Rectal smooth muscle tissue (tissue), 1 donor: ENCODE results near the gene TBC1D2B.
A peak's percentile ranks its signal among the peaks of the same experiment; 100 is the strongest.
"Not testable (repeated sequence)": the region's sequence is repeated elsewhere in the genome, so short reads cannot be mapped to it uniquely, and the experiment has no call there.

Source experiments
- H3K27ac ChIP-seq: one replicate; pipeline ENCODE4 v1.7.0; 2013; ENCODE audit warnings: low read depth, low read length, inconsistent platforms
- H3K27me3 ChIP-seq: one replicate; pipeline ENCODE4 v1.7.0; 2013; ENCODE audit warnings: low read length; ENCODE audit not compliant: control insufficient read depth, insufficient read depth
- H3K36me3 ChIP-seq: one replicate; pipeline ENCODE4 v1.7.0; 2013; ENCODE audit warnings: low read length; ENCODE audit not compliant: control insufficient read depth, insufficient read depth
- H3K4me1 ChIP-seq: one replicate; pipeline ENCODE4 v1.7.0; 2013; ENCODE audit warnings: low read length; ENCODE audit not compliant: control insufficient read depth, insufficient read depth
- H3K4me3 ChIP-seq: one replicate; pipeline ENCODE4 v1.7.0; 2013; ENCODE audit warnings: low read length
- H3K9ac ChIP-seq: one replicate; pipeline ENCODE4 v1.7.0; 2013; ENCODE audit warnings: low read length

The TBC1D2B gene

DNA sequence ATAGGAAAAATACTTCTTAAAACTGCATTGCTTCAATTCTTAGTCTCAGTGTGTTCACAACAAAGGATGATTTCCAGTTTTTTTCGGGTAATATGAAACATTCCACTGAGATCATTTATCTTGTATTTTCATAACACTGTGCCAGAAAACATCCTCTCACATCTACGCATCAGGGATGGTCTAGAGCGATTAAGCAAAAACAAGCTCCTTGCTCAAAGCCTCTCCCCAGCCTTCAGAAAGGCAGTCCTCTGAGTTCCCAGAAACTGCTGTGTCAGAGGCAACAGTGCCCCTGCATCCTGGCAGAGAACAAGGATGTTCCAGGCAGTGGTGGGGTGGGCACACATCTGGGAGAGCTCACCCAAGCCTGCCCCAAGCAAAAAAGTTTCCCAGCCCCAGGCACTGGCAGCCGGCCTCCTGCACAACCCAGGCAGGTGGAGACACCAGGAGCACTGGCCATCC lies 80.8 kb downstream of the TBC1D2B start:
- H3K36me3 ChIP-seq: peaks cover 19% of the 10 kb centered on the region
- H3K4me1 ChIP-seq: peaks cover 13% of the 10 kb centered on the region
- H3K9ac ChIP-seq, H3K27ac ChIP-seq, H3K4me3 ChIP-seq, H3K27me3 ChIP-seq: not testable (repeated sequence)

DNA sequence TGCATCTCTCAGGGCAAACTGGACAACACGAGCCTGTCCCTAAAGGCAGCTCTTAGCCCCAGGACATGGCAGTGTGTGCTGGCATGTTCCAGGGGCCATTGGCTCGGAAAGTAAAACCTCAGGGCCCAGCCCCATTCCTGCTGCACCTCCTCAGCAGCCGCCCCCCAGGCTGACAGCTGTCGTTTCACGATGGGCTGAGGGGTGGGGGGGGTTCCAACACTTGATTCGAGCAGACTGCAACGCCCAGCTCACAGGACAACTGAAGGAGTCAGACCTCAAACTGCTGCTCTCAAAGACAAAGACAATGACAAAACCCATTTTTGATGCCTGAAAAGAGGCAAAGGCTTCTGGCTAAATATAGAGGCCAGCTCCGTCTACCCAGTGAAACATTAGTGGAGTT lies 81.3 kb downstream of the TBC1D2B start:
- not testable (repeated sequence) for H3K4me3 ChIP-seq, H3K9ac ChIP-seq, H3K27me3 ChIP-seq, H3K27ac ChIP-seq
- Histone ChIP-seq H3K4me1 (peaks cover 17% of the 10 kb centered on the region), H3K36me3 (peaks cover 14% of the 10 kb centered on the region)

DNA sequence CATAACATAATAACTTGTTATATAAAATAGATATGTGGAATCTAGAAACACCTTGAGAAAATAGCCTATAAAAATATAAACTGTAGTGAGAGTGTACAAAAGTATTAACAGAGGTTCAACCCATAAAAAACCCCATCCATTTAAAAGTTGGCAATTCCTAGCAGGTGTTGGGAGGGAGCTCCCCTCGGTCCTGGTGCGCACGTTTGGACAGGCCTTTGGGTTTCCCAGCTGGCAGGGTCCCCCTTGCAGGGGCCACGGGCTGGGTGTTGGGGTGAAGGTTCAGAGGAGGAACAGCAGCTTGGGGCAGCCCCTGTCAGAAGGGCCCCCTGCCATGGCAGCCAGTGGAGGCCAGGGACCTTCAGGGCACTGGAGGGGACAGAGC lies 82.0 kb downstream of the TBC1D2B start:
- H3K4me3 ChIP-seq, H3K27ac ChIP-seq, H3K27me3 ChIP-seq, H3K9ac ChIP-seq: not testable (repeated sequence)
- peaks cover 23% of the 10 kb centered on the region for H3K4me1 ChIP-seq
- peaks cover 10% of the 10 kb centered on the region for H3K36me3 ChIP-seq

DNA sequence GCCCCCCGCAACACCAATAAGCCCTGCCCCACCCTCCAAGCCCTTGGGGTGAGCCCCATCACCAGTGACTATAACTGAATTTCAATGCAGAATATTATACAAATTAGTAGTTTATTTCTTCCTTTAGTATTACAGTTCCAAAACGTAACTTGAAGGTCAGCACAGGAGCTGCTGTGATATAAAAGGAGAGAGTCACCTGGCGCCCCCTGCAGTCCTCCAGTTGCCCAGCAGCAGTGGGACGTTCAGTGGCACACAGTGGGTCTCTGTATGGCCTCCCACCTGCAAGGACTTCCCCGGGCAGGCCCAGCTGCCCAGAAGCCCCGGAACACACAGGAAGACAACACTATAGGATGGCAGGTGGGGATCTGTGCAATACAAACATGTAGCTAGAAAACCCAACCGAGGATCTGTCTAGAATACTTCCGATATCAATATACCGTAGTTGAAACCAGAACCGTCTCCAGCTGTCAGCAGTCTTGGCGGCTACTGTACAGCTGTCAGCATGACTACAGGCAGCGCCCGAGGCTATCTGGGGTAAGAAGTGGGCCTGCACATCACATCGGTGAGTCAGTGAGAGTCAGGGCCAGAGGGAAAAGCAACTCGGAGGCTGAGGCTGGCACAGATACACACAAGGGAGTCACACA lies 82.5 kb downstream of the TBC1D2B start:
- not testable (repeated sequence) for H3K4me3 ChIP-seq, H3K27me3 ChIP-seq, H3K9ac ChIP-seq, H3K27ac ChIP-seq
- Histone ChIP-seq H3K36me3 (peaks cover 10% of the 10 kb centered on the region), H3K4me1 (peaks cover 28% of the 10 kb centered on the region)

DNA sequence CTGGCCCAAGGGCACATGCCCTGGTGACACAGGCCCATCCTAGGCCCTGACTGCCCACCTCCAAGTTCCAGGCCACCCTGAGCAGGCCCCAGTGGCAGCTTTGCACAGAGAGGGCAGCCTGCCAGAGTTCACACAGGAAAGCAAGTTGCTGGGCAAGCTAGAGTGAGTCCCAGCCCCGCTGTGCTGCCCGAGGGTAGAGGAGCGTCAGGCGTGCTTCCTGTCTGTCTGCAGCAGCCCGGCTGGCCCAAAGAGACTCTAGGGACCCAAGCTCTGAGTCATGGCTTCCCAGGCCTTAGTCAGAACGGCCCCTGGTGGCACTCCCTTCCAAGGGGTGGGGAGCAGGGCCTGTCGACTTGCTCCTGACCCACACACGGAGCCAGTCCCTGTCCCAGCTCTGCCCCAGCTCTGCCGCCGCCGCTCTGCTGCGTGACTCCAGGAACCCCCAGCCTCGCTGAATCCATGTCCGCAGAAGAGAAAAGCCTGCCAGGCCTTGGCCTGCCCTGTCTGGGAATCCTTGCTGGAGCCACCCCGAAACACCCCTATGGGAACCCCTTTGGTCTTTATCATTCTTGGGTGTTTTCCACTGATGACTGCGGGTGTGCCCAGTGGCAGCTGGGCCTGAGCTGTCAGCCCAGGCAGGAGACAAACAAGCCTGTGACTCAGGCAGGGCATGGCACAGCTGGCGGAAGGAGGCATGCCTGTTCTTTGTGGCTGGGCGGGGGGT lies 83.4 kb downstream of the TBC1D2B start:
- Histone ChIP-seq H3K27ac (peak overlapping the region; percentile 16), H3K36me3 (peaks cover 10% of the 10 kb centered on the region), H3K4me1 (peaks cover 30% of the 10 kb centered on the region)
- not testable (repeated sequence) for H3K4me3 ChIP-seq, H3K27me3 ChIP-seq, H3K9ac ChIP-seq

DNA sequence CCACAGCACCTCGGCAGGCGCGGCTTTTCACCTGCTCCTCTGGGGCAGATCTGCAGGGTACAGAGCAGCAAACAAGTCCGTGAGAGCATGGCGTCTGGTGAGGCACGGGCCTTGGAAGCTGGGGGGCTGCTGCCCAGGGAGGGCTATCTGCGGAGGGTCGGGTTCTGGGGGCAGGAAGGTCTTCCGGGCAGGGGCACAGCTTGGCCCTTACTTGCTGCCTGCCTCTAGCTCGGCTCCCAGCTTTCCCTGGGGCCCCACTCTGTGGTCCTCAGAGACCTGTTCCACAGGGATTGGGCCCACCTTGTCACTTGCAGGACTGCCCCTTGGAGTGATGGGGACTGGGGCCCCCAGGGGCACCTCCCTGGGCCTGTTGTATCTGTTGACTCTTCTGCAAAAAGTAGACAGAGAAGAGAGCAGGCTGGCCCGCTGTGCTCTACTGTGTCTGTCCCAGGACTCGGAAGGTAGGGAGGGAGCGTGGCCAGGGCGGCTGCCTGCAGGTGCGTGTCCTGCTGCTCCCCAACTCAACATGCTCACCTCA lies 84.1 kb downstream of the TBC1D2B start:
- Histone ChIP-seq H3K36me3 (peaks cover 9% of the 10 kb centered on the region), H3K27me3 (no peaks in the 10 kb centered on the region), H3K4me1 (peaks cover 30% of the 10 kb centered on the region), H3K27ac (peak overlapping the region; percentile 16), H3K9ac (no peak overlapping the region), H3K4me3 (no peak overlapping the region)

DNA sequence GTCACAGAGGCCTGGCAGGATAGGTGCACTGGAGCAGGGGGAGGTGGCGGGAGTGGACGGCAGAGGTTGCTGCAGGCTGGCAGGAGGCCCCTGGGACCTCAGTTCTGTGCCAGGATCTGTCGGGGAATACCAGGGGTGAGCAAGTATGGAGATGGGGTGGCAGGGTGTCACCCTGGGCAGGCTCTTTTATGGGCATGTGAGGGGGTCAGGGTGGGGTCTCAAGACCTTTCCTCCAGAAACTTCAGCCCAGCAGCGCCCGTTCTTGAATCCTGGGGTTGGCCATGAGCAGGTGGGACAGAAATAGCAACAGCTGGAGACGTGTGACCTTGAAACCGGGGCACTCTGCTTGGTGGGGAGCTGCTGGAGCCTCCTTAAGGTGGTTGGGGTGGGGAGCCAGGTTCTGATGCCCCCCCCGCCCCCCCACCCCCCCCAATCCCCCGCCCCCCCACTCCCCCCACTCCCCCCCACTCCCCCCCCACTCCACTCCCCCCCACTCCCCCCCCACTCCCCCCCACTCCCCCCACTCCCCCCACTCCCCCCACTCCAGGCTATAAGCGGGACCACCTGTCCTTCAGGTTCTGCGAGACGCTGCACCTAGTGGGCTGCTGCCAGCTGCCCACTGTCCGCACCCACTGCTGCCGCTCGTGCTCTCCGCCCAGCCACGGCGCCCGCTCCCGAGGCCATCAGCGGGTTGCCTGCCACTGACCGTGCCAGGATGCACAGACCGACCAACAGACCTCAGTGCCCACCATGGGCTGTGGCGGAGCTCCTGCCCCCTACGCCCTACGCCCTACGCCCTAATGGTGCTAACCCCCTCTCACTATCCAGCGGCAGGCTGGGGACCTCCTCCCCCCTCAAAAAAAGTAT lies 84.9 kb downstream of the TBC1D2B start:
- Histone ChIP-seq H3K4me3 (no peak overlapping the region), H3K27me3 (no peaks in the 10 kb centered on the region), H3K36me3 (peaks cover 4% of the 10 kb centered on the region), H3K9ac (no peak overlapping the region), H3K4me1 (peaks cover 30% of the 10 kb centered on the region), H3K27ac (peak overlapping the region; percentile 85)

DNA sequence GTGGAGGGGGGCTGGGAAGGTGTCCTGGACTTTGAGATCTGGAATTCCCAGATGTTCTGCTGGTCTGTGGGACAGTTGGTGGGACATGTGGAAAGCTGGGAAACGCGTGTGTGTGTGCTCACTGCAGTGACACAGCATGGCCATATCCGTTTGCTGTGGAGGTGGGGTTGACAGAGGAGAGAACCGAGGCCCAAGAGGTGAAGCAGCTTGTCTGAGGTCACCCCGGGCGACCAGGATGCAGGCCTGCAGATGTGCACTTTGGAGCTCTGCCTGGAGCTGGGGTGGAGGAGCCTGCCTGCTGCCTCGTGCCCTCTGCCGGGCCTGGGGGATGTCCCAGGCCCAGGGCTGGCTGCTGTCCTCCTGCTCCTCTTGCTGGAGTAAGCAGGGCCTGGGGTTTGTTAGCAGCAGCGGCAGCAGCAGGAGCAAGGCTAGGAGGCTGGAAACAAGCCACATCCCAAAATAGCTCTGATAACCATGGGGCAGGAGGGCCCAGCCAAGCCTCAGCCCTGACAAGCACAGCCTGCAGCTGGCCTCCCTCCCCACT lies 85.8 kb downstream of the TBC1D2B start:
- H3K4me1 ChIP-seq: peaks cover 30% of the 10 kb centered on the region
- peak overlapping the region; percentile 85 for H3K27ac ChIP-seq
- H3K36me3 ChIP-seq, H3K27me3 ChIP-seq, H3K9ac ChIP-seq, H3K4me3 ChIP-seq: not testable (repeated sequence)

DNA sequence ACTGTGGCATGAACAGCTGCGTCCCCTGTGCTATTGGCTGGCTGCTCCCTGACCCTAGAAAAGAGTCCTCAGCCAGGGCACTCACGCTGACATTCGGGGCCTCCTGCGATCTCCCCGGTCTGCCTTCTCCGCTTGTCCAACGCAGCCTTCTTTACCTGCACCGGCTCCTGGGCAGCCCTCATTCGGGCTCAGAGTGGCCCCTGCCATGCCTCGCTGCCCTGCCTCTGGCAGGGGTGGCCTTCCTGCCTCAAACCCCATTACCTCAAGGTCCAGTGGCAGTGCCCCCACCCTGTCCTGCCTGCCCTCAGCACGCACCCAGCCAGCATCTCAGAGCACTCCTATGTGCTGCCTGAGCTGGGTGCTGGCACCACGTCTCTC lies 86.5 kb downstream of the TBC1D2B start:
- Histone ChIP-seq H3K27ac (peak overlapping the region; percentile 85), H3K9ac (no peak overlapping the region), H3K36me3 (no peaks in the 10 kb centered on the region), H3K4me1 (peaks cover 30% of the 10 kb centered on the region), H3K27me3 (no peaks in the 10 kb centered on the region), H3K4me3 (no peak overlapping the region)

DNA sequence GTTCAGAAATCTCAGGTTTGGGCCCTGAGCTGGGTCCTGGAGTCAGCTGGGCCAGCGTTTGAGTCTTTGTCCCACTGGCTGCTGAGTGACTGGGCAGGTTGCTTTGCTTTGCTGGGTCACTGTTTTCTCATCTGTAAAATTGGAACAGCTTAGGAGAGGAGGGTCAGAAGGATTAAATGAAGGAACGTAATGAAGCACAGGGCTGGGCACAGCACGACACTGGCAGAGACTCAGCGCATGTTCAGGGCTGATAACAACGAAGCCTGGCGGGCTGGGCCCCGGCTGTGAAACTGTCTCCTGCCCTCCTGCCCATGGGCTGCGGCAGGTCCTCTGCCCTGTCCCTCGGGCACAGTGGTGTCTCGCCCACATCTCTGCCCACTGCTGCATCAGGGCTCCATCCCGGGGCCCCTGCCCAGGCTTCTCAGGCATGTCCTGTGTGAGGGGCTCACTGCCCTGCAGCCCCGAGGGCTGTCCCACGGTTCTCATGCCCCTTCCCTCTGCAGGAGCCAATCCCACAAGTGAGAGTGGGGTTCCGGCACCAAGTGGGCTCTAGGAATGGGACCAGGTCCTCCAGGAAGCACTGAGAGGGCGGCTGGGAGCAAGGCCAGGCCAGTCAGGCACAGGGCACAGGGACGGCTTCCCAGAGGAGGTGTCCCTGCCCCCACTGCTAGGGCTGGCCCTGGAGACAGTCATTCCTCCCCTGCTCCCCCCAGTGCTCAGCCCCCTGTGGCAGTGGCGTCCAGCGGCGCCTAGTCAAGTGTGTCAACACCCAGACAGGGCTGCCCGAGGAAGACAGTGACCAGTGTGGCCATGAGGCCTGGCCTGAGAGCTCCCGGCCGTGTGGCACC lies 88.0 kb downstream of the TBC1D2B start:
- Histone ChIP-seq H3K27ac (no peak overlapping the region), H3K36me3 (no peaks in the 10 kb centered on the region), H3K27me3 (no peaks in the 10 kb centered on the region), H3K9ac (no peak overlapping the region), H3K4me3 (no peak overlapping the region), H3K4me1 (peaks cover 30% of the 10 kb centered on the region)

DNA sequence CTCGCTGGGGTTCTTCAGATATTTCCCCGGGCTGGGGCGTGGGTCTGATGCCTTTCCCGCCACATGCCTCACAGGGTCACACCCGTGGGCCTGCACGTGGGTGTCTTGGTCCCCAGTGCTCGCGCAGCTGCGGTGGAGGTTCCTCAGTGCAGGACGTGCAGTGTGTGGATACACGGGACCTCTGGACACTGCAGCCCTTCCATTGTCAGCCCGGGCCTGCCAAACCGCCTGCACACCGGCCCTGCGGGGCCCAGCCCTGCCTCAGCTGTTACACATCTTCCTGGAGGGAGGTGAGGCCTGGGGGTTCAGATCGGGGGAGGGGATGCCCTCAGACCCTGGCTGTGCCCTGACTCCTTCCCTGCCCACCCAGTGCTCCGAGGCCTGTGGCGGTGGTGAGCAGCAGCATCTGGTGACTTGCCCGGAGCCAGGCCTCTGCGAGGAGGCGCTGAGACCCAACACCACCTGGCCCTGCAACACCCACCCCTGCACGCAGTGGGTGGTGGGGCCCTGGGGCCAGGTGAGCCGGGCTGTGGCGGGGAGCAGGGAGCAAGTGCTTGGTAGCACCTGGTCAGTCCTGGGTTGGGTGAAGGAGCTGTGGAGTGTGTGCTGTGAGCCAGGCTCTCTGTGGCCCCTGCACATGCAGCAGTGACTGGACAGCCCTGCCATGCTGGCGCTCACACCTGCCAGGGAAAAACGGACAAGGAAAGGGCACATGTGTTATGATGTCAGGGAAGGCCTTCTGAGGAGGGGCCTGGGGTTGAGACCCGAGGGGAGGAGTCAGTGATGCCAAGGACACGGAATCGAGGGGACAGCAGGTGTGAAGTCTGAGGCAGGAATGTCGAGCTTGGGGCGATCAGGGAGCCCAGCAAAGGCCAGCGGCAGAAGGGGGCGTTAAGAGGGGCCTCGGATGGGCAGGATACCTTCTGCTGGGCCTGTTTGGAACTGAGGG lies 88.9 kb downstream of the TBC1D2B start:
- Histone ChIP-seq H3K27ac (no peak overlapping the region), H3K36me3 (no peaks in the 10 kb centered on the region), H3K4me3 (no peak overlapping the region), H3K27me3 (no peaks in the 10 kb centered on the region), H3K4me1 (peaks cover 26% of the 10 kb centered on the region), H3K9ac (no peak overlapping the region)
